Measurements from ENCODE around the gene APOA5.

Gene APOA5

DNA sequence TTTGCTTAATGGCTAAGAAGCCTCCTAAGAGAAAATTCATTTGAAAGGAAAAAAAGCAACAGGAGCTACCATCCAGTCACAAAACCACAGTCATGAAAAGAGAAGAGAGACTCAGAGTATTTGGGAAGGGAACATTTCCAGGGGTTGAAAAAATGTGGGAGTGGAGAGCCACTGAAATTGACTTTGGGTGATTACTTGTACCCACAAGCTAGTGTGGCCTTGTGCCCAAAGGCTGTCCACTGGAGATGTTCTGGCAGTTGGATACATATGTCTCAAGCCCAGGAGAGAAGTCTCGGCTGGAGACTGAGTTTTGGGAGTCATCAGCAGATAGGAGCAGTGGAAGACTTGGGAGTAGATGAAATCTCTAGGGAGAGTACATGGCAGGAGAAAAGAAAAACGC lies 3.2 kb upstream of the APOA5 start:
- DNase-seq = no peak

DNA sequence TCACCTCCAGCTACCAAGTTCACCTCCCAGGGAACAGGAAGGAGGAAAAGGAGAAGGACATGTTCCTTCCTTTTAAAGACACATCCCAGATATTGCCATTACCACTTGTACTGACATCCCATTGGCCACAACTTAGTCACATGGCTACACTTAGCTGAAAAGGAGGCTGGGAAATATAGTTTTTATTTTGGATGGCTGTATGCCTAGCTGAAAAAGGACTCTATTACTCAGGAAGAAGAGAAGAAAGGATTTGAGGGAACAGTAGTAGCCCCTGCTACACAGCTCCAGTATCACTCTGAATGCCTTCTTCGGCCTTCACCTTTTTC lies 2.1 kb upstream of the APOA5 start:
- no peak for DNase-seq

DNA sequence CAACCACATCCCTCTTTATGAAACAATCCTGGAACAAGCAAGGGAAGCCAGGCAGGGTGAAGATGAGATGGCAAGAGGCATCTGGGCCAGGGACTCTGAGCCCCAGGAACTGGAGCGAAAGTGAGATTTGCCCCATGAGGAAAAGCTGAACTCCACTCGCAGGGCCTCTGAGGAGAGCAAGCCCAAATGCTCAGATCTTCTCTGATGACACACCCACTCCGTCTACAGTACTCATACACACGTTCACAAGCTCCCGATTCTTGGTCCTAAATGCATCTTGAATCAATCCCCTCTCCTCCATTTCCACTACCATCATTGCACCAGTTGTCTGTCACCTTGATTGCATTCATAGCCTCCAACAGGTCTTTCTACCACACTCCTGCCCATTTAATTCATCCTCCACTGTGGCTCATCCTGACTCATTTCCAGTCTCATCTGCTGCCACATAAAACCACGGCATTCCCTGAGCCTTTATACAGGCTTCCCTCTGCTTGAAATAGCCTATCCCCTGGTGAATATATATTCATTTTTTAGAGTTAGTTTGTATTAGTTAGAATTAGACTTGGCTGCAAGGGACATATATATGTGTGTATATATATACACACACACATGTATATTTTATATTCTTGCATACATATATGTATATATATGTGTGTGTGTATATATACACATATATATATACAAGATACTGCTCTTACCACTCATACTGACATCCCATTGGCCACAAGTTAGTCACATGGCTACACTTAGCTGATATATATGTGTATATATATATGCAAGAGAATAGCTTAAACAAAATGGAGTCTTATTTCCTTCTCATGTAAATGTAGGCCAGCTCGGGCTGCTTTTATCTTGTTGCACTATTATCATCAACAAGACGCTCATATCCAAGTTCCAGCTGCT lies 1.4 kb upstream of the APOA5 start:
- DNase-seq = no peak

DNA sequence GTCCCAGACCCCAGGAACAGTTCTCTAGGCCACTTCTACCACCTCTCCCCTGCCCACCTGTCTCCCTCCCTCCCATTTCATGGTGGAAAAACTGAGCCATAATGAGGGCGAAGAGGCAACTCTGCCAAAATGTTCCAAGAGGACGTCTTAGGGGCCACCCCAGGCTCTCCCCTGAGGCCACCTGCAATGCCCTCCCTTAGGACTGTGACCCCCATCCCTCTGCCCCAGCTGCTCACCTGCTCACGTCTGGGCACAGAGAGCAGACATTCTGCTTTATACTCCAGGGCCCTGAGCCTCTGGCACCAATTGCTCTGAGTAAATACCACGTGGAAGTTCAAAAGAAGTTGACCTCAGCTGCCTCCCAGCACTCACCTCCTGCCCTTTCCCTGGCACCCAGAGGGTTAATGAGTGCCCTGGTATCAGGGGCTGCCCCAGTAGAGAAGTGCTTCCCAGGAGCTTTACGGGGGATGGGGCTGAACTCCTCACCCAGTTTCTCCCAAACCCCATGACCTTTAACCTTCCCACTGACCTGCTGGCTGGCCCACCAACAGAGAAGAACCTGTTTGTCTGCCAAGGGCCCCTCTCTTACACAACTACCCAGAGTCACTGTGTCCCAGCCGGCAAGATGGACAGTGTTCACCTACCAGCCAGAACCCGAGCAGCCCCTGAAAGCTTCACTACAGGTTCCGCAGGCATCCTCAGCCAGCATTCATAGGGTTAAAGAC lies 627 bp upstream of the APOA5 start:
- no peak for DNase-seq

DNA sequence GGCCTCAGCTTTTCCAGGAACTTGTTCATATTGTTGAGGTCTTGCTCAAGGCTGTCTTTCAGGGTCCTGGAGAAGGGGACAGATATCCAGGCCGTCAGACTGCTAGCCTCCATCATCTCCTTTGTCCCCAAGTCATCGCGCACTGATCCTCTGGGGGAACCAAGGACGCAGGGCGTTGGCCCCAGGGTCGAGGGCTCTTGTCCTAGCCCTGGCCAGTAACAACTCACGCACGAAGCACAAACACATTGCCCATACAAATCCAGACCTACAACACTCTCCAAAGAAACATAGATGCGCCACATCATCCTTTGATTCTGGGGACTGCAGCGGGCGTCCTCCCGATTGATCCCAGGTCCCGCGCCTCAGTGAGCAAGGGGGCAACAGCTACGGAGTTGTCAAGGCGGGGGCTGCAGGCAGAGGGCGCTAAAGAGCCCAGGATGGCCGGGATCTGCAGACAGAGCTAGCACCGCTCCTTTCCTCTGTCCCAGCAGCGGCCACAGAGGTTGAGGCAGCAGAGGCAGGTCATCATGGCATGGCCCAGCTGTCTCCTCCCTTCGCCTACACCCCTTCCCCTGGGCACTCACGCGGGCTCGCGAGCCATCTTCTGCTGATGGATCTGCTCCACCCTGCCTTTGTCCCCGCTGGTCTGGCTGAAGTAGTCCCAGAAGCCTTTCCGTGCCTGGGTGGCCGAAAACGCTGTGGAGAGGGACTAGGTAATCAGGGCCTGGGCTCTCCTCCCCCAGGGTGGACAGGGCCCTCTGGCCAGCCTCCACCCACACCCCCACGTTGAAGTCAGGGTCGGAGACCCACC lies 472 bp downstream of the APOA5 start:
- peak; percentile 71 for DNase-seq

DNA sequence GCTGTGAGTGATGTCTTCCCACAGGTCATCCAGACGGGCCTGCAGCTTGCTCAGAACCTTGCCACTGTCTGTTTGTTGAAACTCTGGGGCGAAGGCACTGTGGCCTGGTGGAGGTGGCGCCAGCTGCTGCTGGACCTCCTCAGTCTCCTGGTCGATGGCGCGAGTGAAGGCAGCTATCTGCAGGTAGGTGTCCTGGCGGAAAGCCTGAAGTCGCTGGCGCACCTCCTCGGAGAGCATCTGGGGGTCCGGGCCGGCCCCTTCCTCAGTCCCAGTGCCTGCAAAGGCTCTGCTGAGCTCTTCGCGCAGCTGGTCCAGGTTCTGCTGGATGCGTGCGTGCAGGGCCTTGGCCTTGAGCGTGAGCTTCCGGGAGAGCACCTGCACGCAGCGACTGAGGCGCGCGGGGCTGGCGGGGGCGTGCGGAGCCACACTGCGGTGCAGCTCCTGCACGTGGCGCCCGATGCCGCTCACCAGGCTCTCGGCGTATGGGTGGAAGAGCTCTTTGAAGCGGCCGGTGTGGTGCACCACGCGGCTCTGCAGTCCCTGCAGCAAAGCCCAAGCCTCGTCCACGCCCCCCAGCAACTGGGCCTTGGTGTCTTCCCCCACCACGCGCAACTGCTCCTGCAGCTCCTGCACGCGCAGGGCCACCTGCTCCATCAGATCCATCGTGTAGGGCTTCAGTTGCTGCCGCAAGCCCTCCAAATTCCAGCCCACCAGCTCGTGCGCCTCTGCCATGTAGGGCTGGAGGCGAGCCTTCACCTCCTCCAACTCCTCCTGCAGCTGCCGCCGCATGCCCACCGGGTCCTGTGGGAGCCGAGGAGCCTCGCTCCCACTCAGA lies 1.3 kb downstream of the APOA5 start:
- DNase-seq = no peak

DNA sequence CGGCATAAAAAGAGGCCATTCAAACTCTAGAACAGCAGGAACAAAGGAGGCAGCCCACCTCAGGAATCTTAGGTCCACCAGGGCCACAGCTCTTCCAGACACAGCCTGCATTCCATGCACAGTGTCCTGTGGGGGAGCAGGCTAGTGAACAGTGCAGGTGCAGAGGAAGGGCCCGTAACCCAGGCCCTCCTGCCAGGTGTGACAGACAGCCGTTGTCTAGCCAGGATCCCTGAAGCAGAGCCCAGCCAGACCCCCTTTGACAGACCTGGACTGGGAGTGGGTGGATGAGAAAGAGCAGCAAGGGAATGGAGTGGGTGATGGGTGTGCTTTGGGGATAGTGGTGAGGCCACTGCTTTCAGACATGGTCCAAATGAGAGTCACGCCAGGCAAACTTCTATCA lies 2.7 kb downstream of the APOA5 start:
- DNase-seq = no peak

DNA sequence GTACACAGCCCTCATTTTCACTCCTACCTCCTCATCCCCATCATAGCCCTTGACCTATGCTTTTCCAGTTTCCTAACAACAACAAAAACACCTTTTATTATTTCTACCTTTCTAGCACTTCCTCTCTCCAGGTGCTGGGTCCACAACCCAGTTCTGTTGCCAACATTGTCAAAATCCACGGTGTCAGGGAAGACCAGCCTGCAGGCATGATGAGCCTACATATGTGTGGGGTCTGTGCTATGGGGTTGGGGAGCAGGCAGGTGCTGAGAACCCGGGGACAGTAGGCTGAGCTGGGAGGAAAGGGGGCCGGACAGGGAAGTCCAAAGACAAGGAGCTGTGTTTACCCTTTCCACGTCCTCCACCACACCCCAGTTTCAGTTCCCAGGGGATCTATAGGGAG lies 3.1 kb downstream of the APOA5 start:
- DNase-seq = no peak

DNA sequence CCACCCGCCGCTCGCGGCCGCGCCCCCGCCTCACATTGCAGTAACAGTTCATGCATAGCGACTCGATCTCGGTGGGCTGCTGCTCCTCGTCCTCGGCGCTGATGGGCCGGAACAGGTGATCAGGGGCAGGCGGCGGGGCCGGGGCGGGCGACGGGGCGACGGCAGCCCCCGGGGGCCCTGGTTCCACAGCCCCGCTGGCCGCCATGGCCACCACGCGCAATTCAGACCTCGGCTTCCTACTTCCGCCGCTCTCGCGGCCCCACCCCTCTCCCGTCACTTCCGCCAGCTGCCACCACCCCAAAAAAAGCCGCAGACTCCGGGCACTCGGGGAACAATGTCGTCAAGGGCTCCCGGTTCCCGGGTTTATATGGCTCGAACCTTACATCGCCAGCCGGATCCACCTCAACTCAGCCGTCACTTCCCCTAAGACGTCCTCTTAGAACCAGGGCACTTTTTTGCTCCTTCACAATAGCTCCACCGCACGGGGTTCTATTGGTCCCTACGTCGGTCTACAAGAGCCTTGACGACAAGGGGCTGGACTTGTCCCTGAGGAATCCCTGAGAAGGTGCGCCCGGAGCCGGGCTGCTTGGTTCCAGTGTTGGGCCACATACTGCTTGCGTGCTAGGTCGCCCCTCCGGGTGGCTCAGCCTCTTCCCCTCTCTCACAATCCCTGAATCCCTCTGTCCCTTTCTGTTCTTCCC lies 3.7 kb downstream of the APOA5 start, which contains the start of gene ZPR1:
TSS of gene ZPR1 (minus strand) at position 238 of the 701 bp plus-strand sequence. CDS start at position 205, 33 bp downstream.
- DNase-seq = peak; percentile 82

DNA sequence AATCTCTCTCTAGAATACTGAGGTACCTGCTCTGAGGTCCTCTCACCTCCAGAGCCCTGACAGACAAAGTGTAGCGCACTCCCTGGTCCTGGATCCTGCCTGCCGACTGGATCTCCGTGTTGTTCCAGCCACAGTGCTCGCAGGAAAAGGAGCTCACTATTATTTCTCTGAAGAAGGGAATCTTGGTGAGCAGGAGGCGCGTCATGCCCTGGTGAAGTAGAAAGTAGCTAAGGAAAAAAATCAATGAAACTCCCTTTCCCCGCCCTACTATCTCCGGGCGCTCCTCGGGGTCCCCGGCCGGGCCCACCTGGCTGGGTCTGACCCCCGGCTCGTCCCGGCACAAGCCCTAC lies 4.3 kb downstream of the APOA5 start:
- no peak for DNase-seq

DNA sequence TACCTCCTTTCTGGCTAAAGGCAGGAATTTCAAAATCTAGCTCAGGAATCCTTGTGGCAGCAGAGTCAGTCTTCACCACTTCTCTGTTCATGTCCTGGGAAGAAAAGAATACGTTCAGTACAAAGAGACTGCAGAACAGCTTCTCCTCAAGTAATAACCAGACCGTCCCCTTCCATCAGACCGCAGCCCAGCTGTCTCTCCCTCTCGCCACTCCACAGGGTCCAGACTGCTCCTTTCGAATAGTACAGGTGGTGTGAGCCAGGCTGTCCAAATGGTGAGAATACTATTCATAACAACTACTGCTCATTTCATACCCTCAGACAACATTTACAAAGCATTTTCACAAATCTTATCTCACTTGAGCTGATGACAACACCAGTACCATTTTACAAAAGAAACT lies 4.7 kb downstream of the APOA5 start:
- DNase-seq = no peak

DNA sequence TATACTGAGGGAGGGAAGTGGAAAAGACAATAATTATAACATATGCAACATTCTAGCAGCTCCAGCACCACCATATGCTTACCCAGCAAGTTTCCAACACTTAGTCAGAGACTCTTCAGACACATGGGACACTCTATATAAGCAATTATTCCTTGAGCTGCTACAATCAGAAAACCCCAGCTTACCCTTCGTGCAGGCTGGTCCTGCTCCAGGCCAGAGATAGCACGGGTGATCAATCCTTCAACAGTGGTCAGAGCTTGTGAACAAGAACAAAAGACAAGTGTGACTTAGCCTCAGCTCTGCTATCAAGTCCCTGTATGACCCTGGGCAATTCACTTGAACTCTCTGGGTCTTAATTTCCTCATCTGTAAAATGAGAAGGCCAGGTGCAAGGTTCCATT lies 5.4 kb downstream of the APOA5 start:
- DNase-seq = no peak

DNA sequence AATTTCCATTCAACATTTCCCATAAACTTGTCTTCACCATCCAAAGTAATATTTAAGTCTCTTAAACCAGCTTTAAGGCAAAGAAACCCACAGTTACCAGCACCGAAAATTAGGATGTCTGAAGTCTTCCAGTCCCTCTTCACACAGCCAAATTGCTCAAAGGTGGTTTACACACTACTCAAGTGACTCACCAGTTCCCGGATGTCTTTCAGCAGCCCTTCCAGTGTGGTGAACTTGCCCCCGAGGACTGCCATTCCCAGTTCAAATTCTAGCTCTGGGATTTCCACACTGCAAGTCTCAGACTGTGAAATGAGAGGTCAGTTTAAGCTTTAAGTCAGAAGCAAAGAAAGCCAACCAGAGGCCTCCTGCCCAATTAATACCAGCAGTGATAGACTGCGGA lies 9.0 kb downstream of the APOA5 start:
- no peak for DNase-seq

DNA sequence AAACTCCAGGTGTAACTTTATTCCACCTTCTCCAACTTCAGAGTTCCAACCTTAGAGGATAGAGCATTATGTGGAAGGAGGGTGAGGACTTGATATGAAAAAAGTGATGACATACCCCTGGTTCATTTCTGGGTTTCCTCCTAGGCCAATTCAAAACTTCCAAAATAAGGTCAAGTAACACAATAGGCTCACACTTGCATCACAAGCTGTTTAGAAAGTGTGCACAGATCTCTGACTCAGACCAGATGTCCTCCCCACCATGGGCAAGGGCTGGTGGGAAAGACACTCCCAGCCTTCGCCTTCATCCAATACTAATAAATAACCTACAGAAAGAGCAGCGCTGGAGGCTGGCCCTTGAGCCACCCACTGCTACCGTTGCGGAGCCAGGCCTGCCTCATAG lies 13.1 kb downstream of the APOA5 start:
- DNase-seq = no peak

DNA sequence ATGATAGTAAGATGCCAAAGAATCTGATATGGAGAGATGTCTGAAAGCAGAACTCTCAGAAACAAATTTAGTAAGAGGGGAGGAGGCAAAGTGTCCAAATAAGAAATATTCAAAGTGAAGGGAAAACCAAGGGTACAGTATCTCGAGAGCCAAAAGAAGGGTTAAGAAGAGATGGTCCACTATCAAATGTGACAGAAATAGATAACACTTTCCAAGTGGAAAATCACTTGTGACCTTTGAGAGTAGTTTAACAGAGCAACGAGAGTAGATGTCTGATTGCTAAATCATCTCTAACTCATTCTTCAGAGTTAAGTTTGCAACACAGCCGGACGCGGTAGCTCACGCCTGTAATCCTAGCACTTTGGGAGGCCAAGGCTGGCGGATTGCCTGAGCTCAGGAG lies 14.6 kb downstream of the APOA5 start:
- DNase-seq = no peak

DNA sequence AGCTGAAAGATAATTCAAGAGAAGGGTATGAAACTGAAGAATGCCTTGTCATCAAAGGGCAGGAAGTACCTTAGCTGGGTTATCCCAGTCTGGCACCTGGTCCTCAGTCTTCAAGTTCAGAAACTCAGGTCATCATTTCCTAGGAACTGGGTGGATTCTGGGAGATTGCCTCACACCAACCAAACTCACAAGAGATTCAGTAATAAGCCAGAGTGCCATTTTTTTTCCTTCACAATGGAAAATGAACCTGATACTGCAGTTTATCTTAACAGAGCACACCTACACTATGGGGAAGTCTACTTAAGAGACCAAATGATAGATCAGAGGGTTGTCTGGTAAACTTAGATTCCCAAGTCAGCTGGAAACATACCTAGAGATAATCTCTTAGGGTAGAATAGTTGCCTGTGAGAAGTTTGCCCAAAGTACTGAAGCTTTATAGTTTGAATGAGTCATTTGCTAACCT lies 15.1 kb downstream of the APOA5 start:
- DNase-seq = peak; percentile 44

DNA sequence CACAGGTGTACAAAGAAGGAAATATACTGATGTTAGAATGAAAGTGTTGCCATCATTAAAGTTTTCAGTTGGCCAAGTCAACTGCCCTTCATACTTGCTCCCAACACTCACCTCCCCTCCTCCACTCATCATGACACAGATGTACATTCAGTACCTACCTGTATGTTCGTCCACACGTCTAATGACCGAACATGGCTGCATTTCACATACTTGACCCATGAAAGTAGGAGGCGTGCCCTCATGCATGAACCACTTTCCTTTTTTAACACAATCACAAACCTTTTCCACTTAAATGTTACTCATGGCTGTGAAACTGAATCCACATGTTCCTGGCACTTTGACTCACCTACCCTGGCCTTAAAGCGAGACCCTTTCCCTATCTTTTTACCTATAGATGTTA lies 15.7 kb downstream of the APOA5 start:
- DNase-seq = no peak

DNA sequence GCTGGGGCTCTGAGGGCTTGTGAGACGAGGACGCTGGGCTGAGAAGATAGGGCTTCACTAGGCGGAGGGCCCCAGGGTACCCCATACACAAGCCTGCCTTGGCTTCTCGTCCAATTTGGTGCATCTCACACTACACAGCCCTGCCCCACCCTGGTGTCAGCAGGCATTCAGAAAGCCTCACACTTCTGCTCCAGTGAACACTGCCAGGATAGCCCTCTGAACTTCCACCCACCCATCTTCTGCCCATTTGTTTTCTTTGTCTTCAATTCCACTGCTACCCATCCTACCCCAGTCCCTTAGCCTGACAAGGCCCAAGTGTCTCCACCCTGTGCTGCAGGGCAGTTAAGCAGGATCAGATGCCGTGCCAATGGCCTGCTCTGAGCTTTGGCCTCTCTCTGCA lies 17.0 kb downstream of the APOA5 start:
- DNase-seq = no peak

DNA sequence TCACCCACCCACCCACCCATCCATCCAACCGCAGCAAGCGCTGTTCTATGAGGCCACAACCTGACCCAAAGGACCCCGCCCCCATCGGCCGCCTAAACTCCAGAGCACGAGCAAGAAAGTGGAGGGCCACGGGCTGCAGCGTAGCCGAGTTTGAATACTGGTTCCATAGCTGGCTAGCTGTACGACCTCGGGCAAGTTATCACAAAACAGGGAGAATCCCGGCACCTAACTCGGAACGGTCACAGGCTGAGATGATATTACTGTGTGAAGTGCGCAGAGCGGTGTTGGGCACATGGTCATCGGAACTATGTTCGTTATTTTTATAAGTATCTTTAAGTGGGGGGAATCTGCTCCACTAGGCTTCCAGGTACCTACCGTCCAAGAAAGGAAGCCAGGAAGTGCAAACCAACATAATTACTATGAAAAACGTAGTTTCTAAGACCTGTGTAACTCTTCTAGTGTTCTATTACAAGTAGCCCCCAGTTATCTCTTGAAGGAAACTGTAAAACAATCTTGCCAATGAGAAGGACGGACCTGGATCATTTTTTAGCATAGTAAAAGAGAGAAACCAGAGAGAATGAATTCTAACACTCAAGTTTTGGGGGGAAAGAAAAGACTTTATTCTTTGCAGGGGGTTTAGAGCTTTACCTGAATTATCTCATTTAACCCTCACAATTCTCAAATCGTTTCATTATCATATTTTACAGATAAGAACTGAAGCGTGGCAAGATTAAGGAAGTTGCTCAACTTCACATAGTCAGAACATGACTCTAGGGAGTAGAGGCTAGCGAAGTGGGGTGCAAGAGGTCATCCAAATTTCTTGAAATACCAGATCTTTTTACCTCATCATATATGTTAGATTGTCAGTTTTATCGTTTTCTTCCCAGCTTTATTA lies 18.2 kb downstream of the APOA5 start:
- DNase-seq = no peak

DNA sequence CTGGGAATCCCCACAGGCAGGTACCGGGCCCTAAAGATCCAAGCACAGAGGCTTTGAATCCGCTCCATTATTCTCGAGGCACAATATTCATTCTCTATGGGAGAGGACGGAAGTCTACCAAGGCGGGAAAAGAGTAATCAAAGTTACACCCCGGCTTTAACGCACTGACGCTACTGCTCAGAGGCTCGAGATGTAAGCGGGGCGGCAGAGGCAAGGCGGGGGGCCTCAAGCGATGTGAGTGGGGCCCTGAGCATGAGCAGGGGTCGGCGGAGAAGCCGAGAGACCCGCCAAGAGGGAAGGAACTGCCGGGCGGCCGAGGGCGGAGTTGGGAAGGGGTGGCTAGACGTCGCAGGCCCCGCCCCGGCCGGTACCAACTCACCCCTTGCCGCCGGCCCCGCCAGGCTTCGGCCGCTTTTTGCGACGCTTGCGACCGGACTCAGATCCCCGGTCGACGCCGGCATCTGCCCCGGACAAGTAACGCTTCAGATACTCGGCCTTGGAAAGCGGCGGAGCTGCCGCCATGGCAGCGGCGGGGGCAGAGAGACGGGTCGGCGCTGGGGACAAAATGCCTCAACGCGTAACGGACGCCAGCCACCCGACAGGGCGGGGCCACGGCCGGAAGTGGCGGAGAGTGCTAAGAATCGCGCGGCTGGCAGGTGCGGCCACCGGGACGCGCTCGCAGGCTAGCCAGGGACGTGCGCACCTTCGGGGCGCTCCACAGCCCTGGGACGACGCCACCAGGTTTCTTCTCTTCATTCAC lies 19.1 kb downstream of the APOA5 start, which contains the start of gene BUD13:
TSS of gene BUD13 (minus strand) at position 545 of the 760 bp plus-strand sequence. CDS start at position 522, 23 bp downstream.
- peak; percentile 92 for DNase-seq

Data from stimulated activated CD4-positive, alpha-beta T cell treated with anti-CD3 and anti-CD28 coated beads, Interleukin-1b, Interleukin-23, amount 100 ng/mL, for 48 hours (primary cell).